ENCODE results near the gene PINK1. TPM values are rescaled to one million over a fixed set of nuclear protein-coding genes. Genes with fewer than 3 reads are reported as not detected.

The PINK1 gene
- total and polyA plus RNA-seq, 2 of the 13 experiments (the other 11 are each of a cell fraction or from before 2014, with no cell fraction given), result 15.3 to 16.1 TPM

DNA sequence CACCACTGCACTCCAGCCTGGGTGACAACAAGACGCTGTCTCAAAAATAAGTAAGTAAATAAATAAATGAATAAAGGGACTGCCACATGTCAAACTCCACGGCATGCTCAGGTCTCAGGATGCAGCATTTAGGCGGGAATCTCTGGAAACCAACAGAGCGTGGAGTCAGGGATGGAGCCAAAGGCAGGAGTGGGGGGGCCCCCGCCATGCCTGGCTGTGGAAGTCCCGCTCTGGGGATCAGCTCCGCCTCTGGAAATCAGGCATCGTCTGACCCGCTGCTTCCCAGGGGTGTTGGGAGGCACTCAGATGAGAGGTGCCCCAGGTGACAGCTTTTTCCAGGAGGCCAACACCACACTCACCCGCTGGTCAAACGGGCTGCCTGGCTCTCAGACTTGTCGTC, 64.3 kb downstream of the PINK1 start:
- in situ Hi-C loops (cut with HindIII; ENCODE audit: extremely low pct_ligation_motif_present, low pct_unique_long_range_greater_than_20kb) (no loop called here), intact Hi-C loops (cut with micrococcal nuclease; ENCODE audit: unreplicated experiment) (loop anchor here (2.0 kb wide), 1 partner anchor 497 kb away; no protein-coding TSS in a partner anchor)
- Histone ChIP-seq H3K9me3 (ENCODE audit: low read length) (no peaks in the 10 kb centered on the region), H3K4me1 (ENCODE audit: insufficient read depth, low read length) (peaks cover 43% of the 10 kb centered on the region), H3K36me3 (replicated peaks in 1 of 2; ENCODE audit: control insufficient read depth in 1 of 2, insufficient read depth in 2 of 2, low read length in 2 of 2) (no peaks in the 10 kb centered on the region), H2AFZ (ENCODE audit: low read length) (no peak overlapping the region), H3K4me3 (replicated peaks in 1 of 3; ENCODE audit: insufficient read depth in 1 of 3, low read depth in 2 of 3, low read length in 3 of 3) (peak overlapping the region in 1 of 3 experiments; percentile 76; a peak in 1 of 6 replicates), H3K27me3 (ENCODE audit: control insufficient read depth in 1 of 2, insufficient read depth in 2 of 2, low read length in 2 of 2) (peaks cover 6 to 31% of the 10 kb centered on the region in 2 experiments; a peak in 4 of 5 replicates), H3K4me2 (ENCODE audit: low read depth, low read length) (peak overlapping the region; percentile 81), H3K9ac (ENCODE audit: insufficient read depth, low read depth, low read length) (no peak overlapping the region), H3K79me2 (ENCODE audit: insufficient read depth, low read length) (no peaks in the 10 kb centered on the region), H3K27ac (ENCODE audit: extremely low read length, insufficient read depth, low read length) (no peak overlapping the region), H4K20me1 (ENCODE audit: insufficient read depth, low read length) (no peaks in the 10 kb centered on the region)
- ChIA-PET POLR2A (interaction anchor here (1.0 to 2.0 kb wide), 6 partner anchors 9 to 498 kb away, joined by 3 to 13 read pairs (median 7); partner anchors contain the start of genes DDOST, HP1BP3 and SH2D5), CTCF (ENCODE audit: low intra/inter-chr PET ratio, low total read pairs) (interaction anchor here (1.6 to 1.8 kb wide), 2 partner anchors 36 to 497 kb away, joined by 4 to 27 read pairs; no protein-coding TSS in a partner anchor)
- ATAC-seq (no peak), DNase-seq (ENCODE audit: low spot score) (no peak), FAIRE-seq (no peak)
- 30% methylated on average over 9 of the region's 12 CpGs for WGBS (ENCODE audit: low lambda C conversion rate)
- no TSS peak for BruUV-seq (replicated peaks)
- TF ChIP-seq ZBTB34 (CRISPR knock-in tag; IDR thresholded peaks at IDR 0.05) (no peak), NCOA5 (CRISPR knock-in tag; IDR thresholded peaks at IDR 0.05) (no peak), KLF11 (CRISPR knock-in tag; IDR thresholded peaks at IDR 0.05) (no peak), SALL1 (CRISPR knock-in tag; IDR thresholded peaks at IDR 0.05) (no peak), PLRG1 (conservative IDR thresholded peaks at IDR 0.05) (no peak), CHCHD3 (CRISPR knock-in tag; IDR thresholded peaks at IDR 0.05) (no peak)
- TF ChIP-seq, protein P1, sequence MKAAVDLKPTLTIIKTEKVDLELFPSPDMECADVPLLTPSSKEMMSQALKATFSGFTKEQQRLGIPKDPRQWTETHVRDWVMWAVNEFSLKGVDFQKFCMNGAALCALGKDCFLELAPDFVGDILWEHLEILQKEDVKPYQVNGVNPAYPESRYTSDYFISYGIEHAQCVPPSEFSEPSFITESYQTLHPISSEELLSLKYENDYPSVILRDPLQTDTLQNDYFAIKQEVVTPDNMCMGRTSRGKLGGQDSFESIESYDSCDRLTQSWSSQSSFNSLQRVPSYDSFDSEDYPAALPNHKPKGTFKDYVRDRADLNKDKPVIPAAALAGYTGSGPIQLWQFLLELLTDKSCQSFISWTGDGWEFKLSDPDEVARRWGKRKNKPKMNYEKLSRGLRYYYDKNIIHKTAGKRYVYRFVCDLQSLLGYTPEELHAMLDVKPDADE (CRISPR knock-in tag; IDR thresholded peaks at IDR 0.05), result no peak

Data from HepG2 (cell line).